Measurements from ENCODE around the gene SELE. TPM values are rescaled to one million over a fixed set of nuclear protein-coding genes. Genes with fewer than 3 reads are reported as not detected.

The SELE gene
- total RNA-seq, 4 donors from 2014 or later: 0.45 to 11.0 TPM; not detected in 2

- H3K36me3 ChIP-seq: no peaks in the 10 kb centered on the region
- TF ChIP-seq CTCF (IDR thresholded peaks at IDR 0.05): no peak
- TF ChIP-seq POLR2A (IDR thresholded peaks at IDR 0.05): no peak
- no peak for TF ChIP-seq EP300 (IDR thresholded peaks at IDR 0.05)
- no peak for TF ChIP-seq POLR2AphosphoS5 (IDR thresholded peaks at IDR 0.05)
- 82 to 87% methylated on average over 4 to 6 of the region's 6 CpGs for WGBS, 2 donors (ENCODE audit: low coverage in 1 of 2)
- H3K27ac ChIP-seq: no peak overlapping the region
- H3K4me1 ChIP-seq: no peaks in the 10 kb centered on the region
- peaks cover 4% of the 10 kb centered on the region for H3K27me3 ChIP-seq
- H3K9me3 ChIP-seq: no peaks in the 10 kb centered on the region
- H3K4me3 ChIP-seq: no peak overlapping the region
- ATAC-seq: no peak
Measured at GRCh38 chr1:169741666-169742394, 8.0 kb upstream of the SELE start.

GRCh38 chr1:169739980-169740379 lies 6.1 kb upstream of the SELE start:
- no peak overlapping the region for H3K4me3 ChIP-seq
- WGBS, 2 donors (ENCODE audit: low coverage in 1 of 2): 33 to 35% methylated on average over 4 to 5 of the region's 5 CpGs
- H3K27me3 ChIP-seq: peaks cover 4% of the 10 kb centered on the region
- no peaks in the 10 kb centered on the region for H3K4me1 ChIP-seq
- no peaks in the 10 kb centered on the region for H3K36me3 ChIP-seq
- TF ChIP-seq CTCF (IDR thresholded peaks at IDR 0.05) (no peak), EP300 (IDR thresholded peaks at IDR 0.05) (no peak), POLR2A (IDR thresholded peaks at IDR 0.05) (no peak), POLR2AphosphoS5 (IDR thresholded peaks at IDR 0.05) (no peak)
- ATAC-seq: no peak
- H3K27ac ChIP-seq: no peak overlapping the region
- H3K9me3 ChIP-seq: no peaks in the 10 kb centered on the region

GRCh38 chr1:169731446-169731845 lies 2.4 kb downstream of the SELE start:
- Histone ChIP-seq H3K4me1 (no peaks in the 10 kb centered on the region), H3K27ac (no peak overlapping the region), H3K4me3 (no peak overlapping the region), H3K9me3 (no peaks in the 10 kb centered on the region), H3K27me3 (peaks cover 11% of the 10 kb centered on the region), H3K36me3 (no peaks in the 10 kb centered on the region)
- no peak for TF ChIP-seq POLR2A (IDR thresholded peaks at IDR 0.05)
- TF ChIP-seq POLR2AphosphoS5 (IDR thresholded peaks at IDR 0.05): no peak
- no peak for TF ChIP-seq EP300 (IDR thresholded peaks at IDR 0.05)
- TF ChIP-seq CTCF (IDR thresholded peaks at IDR 0.05): no peak
- 20 to 61% methylated on average over 1 to 4 of the region's 4 CpGs for WGBS, 2 donors (ENCODE audit: low coverage in 1 of 2)
- no peak for ATAC-seq

GRCh38 chr1:169729991-169730390 lies 3.9 kb downstream of the SELE start:
- no peaks in the 10 kb centered on the region for H3K36me3 ChIP-seq
- H3K4me3 ChIP-seq: no peak overlapping the region
- ATAC-seq: no peak
- H3K27me3 ChIP-seq: peaks cover 11% of the 10 kb centered on the region
- TF ChIP-seq POLR2AphosphoS5 (IDR thresholded peaks at IDR 0.05) (no peak), EP300 (IDR thresholded peaks at IDR 0.05) (no peak), POLR2A (IDR thresholded peaks at IDR 0.05) (no peak), CTCF (IDR thresholded peaks at IDR 0.05) (no peak)
- no peaks in the 10 kb centered on the region for H3K4me1 ChIP-seq
- H3K9me3 ChIP-seq: no peaks in the 10 kb centered on the region
- no peak overlapping the region for H3K27ac ChIP-seq

- H3K4me3 ChIP-seq: no peak overlapping the region
- peaks cover 11% of the 10 kb centered on the region for H3K27me3 ChIP-seq
- no peak for TF ChIP-seq CTCF (IDR thresholded peaks at IDR 0.05)
- no peak for TF ChIP-seq POLR2A (IDR thresholded peaks at IDR 0.05)
- no peak for TF ChIP-seq POLR2AphosphoS5 (IDR thresholded peaks at IDR 0.05)
- no peak for TF ChIP-seq EP300 (IDR thresholded peaks at IDR 0.05)
- 91 to 93% methylated on average over 4 to 6 of the region's 6 CpGs for WGBS, 2 donors (ENCODE audit: low coverage in 1 of 2)
- no peak for ATAC-seq
- no peak overlapping the region for H3K27ac ChIP-seq
- H3K9me3 ChIP-seq: no peaks in the 10 kb centered on the region
- H3K4me1 ChIP-seq: no peaks in the 10 kb centered on the region
- H3K36me3 ChIP-seq: no peaks in the 10 kb centered on the region
Measured at GRCh38 chr1:169727307-169727706, 6.6 kb downstream of the SELE start.
